UCSD-AML1 (cell line): ENCODE measurements around the gene KLHDC10.
"Not testable (repeated sequence)": the region's sequence is repeated elsewhere in the genome, so short reads cannot be mapped to it uniquely, and the experiment has no call there.

Experiments used
- DNase-seq: peaks from one replicate; lab custom pipeline; 2025; ENCODE audit not compliant: unreplicated experiment; lab: John Stamatoyannopoulos, UW

KLHDC10 gene

DNA sequence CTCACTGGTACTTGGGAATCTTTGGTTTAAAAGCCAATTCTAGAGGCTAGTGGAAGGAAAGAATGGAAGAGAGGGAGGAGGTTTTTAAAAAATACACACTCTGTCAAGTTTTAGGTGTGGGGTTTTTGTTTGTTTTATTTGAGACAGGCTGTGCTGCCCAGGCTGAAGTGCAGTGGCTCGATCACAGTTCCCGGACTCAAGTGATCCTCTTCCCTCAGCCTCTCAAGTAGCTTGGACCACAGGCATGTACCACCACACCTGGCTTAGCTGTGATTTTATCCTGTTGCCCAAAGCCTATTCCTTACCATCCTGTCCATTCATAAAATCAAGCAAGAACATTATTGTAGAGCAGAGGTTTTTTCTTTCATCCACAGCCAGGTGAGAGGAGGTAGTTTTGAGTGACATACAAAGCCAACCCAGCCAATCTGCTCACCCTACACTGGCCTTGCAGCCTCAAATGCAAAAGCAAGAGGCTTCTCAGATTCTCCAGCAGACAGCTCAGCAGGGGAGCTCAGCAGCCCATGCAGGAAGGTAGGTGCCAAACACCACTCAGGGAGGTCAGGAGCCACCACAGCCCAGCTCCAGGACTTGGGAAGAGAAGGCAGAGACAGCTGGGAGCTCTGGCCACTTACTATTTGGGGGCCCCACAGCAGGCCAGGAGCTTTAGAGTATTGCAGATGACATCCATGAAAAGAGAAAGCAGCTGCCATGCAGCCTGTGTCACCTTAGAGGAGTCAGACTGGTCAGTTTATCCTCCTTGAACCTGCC is 69.0 kb downstream of the KLHDC10 start:
- DNase-seq: no peak

DNA sequence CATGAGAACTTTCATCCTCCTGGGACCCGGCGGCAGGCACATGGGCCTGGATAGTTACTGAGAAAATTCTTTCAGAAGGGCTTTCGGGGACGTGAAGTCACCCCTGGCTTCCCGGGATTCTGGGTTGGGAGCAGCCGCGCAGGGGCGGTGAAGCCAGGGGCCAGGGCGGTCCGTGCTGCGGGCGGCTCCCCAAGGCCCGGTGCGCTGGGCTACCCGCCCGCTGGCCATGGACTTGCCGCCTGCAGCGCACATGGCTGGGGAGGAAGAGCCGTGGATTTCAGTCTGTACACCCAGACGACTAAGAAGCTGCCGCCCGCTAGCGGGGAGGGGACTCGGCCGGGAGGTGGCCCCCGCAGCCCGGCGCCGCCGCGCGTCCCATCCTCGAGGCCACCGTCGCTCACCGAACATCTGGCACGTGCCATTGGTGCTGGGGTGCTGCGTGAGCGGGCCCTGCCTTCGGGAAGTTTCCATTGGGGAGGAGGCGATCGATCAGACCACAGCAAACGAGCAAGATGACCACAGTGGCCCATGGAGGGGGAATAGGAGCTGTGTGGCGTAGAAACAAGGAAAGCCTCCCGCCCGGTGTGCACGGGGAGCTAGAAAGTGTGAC is 70.3 kb downstream of the KLHDC10 start:
- DNase-seq: no peak

DNA sequence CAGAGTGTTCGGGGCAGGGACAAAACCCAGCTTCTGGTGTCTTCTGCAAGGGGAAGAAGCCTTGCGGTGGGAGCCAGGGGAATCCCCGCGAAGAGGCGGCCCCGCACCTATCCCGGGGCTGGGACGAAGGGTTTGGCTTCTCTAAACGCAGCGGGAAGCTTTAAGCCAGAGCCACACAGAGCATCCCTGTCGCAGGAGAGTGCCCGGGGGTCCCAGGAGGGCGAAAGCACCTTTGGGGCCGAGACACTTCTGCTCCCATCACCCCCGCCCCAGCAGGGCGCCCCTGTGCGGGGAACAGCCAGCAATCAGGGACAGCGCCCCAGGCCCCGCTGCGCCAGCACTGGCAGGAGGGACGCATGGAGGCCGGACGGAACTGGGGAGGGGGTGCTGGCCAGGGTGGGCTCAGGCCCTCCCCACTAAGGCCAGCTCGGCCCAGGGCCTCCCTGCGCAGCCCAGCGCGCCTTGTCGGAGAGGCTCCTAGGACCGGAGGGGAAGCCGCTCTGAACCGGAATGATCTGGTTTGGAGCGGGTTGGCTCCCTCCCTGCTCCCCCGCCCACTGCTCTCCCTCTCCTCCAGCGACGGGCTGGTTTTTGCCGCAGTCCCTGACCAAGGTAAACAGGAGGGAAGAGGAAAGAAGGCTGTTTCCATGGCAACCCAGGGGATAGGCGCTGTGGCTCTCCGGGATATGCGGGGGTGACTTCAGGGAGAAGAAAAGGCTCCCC is 71.0 kb downstream of the KLHDC10 start:
- no peak for DNase-seq

DNA sequence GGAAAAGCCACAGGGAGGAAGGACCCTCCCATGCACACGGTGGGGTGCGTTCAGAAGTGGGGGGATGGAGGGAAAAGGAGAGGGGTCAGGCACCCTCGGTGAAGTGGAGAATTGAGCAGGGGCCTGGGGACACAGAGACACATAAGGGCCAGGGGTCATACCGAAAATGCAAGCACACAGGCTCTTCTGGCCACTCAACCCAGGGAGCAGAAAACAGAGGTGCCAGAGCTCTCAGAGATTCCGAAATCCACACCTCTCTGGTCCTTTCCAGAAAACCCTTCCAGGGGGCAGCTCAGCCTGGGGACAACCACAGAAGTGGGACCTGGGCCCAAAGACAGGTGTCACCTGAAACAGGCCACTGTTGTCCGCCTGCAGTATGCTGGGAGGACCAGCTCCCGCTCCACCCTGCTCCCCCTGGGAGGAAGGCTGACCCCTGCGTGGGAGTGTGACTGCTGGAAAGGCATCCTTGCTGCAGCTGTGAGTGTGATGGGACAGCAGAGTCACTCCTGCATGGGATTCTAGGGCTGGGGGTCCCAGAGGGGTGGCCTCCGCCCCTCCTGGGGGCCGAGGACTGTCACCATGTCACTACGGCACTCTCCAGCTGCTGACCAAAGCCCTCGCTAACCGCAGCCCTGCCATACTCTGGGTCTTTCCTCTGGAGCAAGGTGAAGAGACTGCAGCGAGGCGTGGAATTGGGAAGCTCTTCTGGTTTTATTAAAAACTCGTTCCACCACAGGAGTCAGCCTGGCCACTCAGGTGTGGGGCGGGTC is 71.7 kb downstream of the KLHDC10 start:
- DNase-seq: no peak

DNA sequence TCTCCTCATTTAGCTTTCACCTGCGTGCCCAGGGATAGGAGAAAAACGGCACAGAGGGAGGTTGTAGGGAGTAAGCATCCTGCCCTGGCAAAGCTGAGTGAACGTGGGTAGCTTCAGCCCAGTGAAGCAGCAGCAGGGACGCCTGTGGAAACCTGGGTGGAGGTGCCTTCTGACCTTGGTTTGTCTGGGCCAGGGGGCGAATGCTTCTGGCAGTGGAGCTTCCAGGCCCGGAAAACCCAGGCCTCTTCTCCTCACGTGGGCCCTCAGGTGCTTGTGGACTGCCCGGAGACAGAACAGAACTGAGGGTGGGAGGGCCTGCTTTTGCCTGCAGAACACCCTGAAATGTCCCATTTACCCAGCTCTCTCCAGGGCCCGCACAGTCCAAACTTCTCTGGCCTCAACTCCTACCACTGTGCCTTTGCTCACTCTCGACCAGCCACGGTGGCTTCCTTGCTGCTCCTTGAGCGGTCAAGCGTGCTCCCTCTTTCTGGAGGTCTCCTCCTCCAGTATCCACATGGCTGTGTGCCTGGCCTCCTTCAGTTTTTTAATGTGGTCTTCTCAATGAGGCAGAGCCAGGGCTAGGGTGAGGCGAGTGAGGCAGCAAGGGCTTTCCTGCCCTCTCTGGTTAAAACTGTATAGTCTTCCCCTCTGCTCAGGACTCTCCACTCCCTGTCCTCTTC is 72.5 kb downstream of the KLHDC10 start:
- no peak for DNase-seq

DNA sequence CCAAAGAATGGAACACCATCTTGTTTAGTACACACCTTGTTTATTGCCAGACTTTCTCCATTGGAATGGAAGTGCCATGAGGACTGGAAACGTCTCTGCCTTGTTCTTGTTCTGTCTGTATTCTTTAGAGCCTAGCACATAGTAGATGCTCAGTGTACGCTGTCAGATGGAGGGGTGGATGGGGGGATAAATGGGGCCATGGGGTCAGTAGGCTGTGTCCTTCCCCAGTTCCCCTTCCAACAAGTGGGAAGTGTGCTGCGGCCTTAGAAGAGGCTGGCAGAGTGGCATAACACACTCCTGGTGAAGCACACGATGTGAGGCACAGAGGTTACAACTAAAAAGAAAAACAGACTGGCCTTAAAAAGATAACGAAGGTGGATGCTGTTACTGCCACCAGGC is 73.0 kb downstream of the KLHDC10 start:
- no peak for DNase-seq

DNA sequence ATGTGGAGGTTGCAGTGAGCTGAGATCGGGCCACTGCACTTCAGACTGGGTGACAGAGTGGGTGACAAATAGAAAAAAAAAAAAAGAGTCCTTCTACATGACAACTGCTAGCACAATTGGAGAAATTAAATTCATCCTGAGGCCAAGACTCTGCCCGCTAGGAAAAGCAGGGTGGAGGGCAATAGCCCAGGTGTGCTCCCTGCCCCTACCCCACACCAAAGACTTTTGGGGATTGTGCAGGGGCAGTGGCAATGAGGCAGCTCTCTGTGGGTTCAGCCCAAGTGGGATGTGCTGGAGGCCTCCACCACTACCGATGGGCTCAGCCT is 73.6 kb downstream of the KLHDC10 start:
- DNase-seq: no peak

DNA sequence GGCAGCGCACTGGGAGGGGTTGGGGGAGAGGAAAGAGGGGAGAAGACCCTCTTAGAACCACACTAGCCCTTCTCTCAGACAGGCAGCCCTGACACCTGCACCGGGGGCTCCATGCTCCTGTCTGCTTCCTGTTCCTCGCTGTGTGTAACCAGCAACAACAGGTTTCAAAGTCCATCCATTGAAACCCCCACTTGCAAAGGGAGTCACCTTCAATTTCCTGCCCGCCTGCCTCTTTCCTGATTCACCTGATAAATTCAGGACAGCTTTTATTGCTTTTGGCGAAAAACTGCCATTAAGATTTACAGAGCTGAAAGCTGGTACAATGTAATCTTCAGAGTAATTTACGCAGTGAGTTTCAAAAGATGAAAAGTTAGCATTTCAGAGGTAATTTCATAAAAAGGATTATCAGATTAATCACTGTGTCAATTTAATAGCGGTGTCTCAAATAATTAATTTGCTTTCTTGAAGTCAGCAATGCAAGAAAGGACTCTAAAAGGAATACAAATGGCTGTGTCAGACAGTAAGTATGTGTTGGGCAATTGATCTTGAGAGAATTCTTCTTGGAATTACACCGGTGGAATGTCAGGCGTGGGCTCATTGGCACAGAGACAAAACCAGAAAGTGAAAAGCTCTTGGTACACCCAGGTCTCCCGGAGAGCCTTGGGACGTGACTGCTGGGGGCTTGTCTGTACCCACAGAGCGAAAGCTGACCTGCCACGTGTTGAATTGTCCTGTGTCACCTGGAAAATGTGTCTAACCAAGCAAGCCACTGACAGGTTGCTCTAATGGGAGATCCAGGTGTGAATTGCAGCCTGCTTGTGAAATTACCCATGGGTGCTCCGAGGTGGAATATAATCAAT is 74.2 kb downstream of the KLHDC10 start:
- DNase-seq: no peak

DNA sequence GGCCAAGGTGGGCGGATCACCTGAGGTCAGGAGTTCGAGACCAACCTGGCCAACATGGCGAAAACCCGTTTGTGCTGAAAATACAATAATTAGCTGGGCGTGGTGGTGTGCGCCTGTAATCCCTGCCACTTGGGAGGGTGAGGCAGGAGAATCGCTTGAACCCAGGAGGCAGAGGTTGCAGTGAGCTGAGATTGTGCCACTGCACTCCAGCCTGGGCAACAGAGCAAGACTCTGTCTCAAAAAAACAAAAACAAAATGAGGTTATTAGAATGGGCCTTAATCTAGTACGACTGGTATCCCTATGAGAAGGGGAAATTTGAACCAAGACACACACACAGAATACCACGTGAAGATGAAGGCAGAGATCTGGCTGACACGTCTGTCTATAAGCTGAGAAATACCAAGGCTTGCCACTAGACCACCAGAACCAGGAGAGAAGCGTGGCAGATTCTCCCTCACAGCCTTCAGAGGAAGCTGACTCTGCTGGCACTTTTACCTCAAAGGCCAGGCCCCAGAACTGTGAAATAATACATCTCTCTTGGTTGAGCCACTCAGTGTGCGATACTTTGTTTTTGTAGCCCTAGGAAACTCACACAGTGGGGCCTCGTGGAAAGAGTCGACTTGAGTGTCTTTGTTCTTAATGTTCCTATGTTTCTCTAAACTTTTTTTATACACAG is 75.2 kb downstream of the KLHDC10 start:
- DNase-seq: no peak

DNA sequence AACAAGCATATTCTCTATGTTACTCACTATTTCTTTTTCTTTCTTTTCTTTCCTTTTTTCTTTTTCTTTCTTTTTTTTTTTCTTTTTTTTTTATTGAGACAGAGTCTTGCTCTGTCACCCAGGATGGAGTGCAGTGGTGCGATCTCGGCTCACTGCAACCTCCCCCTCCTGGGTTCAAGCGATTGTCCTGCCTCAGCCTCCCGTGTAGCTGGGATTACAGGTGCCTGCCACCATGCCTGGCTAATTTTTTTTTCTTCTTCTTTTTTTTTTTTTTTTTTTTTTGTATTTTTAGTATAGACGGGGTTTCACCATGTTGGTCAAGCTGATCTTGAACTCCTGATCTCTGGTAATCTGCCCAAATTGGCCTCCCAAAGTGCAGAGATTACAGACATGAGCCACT is 75.8 kb downstream of the KLHDC10 start:
- DNase-seq: not testable (repeated sequence)

DNA sequence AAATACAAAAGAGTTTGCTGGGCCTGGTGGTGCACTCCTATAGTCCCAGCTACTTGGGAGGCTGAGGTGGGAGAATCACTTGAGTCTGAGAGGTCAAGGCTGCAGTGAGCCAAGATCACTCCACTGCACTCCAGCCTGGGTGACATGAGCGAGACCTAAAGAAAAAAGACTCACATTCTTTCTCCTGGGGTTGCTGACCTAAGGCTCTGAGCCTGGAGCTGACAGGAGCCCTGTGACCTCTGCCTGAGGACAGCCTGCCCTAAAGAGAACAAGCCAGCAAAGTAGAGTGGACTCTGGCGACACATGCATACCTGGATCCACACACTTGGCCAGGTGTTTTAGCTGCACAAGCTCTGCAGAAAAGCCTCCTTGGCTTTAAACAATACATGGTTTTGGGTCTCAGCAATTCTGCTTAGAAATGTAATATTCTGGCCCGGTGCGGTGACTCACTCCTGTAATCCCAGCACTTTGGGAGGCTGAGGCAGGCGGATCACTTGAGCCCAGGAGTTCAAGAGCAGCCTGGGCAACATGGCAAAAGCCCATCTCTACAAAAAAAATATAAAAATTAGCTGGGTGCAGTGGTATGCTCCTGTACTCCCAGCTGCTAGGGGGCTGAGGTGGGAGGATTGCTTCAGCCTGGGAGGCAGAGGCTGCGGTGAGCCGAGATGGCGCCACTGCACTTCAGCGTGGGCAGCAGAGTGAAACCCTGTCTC is 76.5 kb downstream of the KLHDC10 start:
- no peak for DNase-seq

DNA sequence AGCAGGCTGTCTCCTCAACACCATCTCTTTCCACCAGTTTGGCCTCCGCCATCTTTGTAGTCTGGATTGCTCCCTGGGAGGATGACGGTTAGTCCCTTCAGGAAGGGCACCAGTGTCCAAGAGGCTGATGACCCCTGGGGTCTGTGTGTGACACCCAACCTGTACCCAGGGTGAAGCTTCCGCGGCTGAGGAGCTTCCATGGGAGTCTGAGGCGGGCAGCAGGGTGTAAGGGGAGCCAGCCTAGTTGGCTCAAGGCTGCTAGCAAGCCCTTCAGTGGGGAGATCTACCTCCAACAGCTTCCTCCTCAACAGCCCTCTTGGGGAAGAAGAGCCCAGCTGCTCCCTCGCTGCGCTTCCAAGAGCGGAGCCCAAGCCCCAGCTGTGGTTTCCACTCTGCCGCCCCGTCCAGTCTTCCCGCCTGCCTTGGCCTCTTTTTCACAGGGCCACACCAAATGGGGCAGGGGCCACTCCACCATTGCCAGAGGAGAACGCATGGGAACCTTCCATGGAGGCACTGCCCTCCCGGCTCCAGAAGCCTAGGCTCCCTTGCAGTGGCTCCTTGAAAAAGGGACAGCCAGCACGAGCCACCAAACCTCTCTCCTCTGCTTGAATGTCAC is 77.5 kb downstream of the KLHDC10 start:
- no peak for DNase-seq

DNA sequence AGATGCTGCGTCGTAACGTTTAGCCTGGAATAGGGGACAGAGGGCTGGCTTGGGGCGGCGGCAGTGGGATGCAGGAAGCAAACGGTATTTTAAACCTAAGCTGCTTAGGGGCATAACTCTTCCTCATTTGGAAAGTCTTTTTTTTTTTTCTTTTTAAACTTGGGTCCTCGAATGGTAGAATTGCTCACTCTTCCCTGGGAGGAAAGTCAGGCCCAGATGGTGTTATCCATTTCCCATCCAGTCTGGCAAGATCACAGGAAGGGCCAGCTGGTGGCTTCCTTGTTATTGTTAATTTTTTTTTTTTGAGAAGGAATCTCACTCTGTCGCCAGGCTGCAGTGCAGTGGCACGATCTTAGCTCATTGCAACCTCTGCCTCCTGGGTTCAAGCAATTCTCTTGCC is 78.2 kb downstream of the KLHDC10 start:
- DNase-seq: no peak

DNA sequence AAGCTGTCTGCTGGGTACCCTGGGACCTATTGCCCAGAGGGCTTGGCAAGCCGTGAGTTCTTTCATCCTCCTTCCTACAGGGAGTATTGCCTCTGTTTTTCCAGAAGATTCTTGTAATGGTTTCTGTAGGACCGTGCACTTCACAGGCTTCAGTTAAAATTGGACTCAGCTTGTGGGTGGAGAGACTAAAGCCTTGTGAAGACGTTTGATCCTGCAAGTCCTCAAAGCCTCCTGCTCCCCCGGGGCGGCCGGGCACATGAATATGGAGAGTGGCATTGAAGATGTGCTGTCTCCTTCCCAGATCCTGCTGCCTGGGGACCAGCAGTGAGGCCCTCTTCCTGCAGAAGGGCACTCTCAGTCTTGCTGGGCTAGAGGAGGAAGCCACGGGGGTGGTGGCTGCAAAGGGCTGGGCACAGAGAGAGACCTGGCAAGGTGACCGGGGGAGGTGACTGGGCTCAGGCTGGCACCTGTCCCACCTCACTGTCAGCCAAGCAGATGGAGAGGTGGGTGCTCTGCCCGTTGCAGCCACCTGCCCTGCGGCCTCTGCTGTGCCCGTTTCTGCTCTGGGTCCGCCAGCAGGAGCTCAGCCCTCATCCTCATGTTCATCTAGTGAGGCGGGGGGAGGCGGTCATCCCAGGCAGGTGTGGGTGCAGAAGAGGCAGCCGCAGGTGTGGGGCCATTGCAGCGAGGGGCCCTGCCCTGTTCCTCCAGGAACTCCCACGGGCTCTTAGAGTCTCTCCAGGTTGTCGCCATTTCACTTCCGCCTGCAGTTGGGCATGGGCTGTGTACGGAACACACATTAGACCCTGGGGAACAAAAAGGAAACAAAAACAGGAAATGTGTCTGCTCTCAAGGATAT is 79.2 kb downstream of the KLHDC10 start:
- DNase-seq: no peak

DNA sequence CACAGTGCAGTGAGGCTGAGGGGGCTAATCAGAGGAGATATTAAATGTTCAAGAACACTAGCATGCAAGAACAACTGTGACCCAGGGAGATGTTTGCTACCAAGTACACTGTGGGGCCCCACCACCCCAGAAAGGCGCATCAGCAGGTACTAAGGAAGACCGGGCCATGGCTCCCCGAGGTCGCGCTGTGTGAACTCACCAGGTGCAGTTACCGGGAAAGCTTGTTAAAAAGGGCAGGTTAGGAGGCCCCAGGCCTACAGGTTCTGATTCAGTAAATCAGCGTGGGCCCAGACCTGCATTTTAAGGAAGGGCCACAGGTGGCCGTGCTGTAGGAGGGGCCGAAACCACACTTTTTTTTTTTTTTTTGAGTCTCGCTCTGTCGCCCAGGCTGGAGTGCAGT is 80.3 kb downstream of the KLHDC10 start:
- no peak for DNase-seq

DNA sequence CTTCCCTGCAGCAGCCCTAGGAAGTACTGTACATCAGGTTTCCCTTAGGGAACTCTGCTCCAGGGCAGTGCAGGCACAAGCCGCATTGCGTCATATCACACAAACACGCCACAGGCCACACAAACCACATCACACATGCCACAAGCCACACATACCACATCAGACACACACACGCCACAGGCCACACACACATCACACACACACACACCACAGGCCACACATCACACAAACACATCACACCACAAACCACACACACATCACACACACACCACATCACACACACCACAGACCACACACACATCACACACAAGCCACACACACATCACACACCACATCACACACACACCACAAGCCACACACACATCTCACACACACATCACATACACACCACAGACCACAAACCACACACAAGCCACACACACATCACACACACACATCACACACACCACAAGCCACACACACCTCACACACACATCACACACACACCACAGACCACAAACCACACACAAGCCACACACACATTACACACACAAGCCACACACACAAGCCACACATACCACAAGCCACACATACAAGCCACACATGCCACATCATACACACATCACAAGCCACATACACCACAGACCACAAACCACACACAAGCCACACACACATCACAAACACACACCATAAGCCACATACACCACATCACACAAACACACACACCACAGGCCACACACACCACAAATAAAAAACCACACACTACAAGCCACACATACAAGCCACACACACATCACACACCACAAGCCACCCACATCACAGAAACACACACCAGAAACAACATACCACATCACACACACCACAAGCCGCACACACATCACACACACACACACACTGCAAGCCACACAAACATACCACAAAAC is 81.5 kb downstream of the KLHDC10 start:
- DNase-seq: peak; percentile 12
